HL-60 (cell line): ENCODE data around the gene TRAF1.

Experiments used
- DNase-seq, 2 experiments: peaks; one replicate each; pipeline ENCODE4 v3.0.0-alpha.2; 2010 to 2020; ENCODE audit warnings: low read depth in 1 of 2, low spot score in 1 of 2
- H3K27ac ChIP-seq: fragments of 250-450 bp; sonication (Bioruptor Pico); replicated peaks from 2 replicates; pipeline ENCODE4 v1.5.1; 2020; ENCODE audit warnings: mild to moderate bottlenecking, moderate library complexity
- H3K27me3 ChIP-seq: fragments of 250-450 bp; sonication (Bioruptor Pico); 2 replicates; pipeline ENCODE4 v1.5.1; 2021; ENCODE audit warnings: mild to moderate bottlenecking, moderate library complexity; ENCODE audit not compliant: insufficient read depth, poor library complexity, severe bottlenecking
- H3K4me3 ChIP-seq: replicated peaks from 2 replicates; pipeline ENCODE4 v1.5.1; 2011; ENCODE audit warnings: mild to moderate bottlenecking, control low read depth, low read length; ENCODE audit not compliant: insufficient read depth
- CTCF ChIP-seq: IDR thresholded peaks from one replicate; pipeline ENCODE4 v1.5.1; 2011; ENCODE audit warnings: low read length, control low read depth, inconsistent platforms; ENCODE audit not compliant: insufficient read depth
- GABPA ChIP-seq: IDR thresholded peaks from 2 replicates; pipeline ENCODE4 v1.6.1; 2012; ENCODE audit warnings: low read depth
- POLR2AphosphoS5 ChIP-seq: IDR thresholded peaks from 2 replicates; pipeline ENCODE4 v1.6.1; 2012; ENCODE audit warnings: low read depth
- REST ChIP-seq: IDR thresholded peaks from 2 replicates; pipeline ENCODE4 v1.6.1; 2012; ENCODE audit warnings: low read depth; ENCODE audit not compliant: insufficient replicate concordance
- SPI1 ChIP-seq: IDR thresholded peaks from 2 replicates; pipeline ENCODE4 v1.6.1; 2012; ENCODE audit warnings: low read depth, mild to moderate bottlenecking, borderline replicate concordance

The TRAF1 gene

GRCh38 chr9:120859361-120859760 lies 67.2 kb downstream of the TRAF1 start:
- Histone ChIP-seq H3K27ac (no peak overlapping the region), H3K4me3 (no peak overlapping the region), H3K27me3 (no peaks in the 10 kb centered on the region)
- TF ChIP-seq SPI1 (no peak), REST (no peak), CTCF (no peak), POLR2AphosphoS5 (no peak)
- no peak for DNase-seq

- Histone ChIP-seq H3K4me3 (no peak overlapping the region), H3K27me3 (no peaks in the 10 kb centered on the region), H3K27ac (no peak overlapping the region)
- TF ChIP-seq SPI1 (no peak), CTCF (no peak), POLR2AphosphoS5 (no peak), GABPA (no peak), REST (no peak)
- no peak for DNase-seq
These were observed 68.7 kb downstream of the TRAF1 start for GRCh38 chr9:120857902-120858301.

GRCh38 chr9:120857481-120857880 lies 69.1 kb downstream of the TRAF1 start:
- TF ChIP-seq SPI1 (no peak), REST (no peak), POLR2AphosphoS5 (no peak), GABPA (no peak), CTCF (no peak)
- no peak for DNase-seq
- H3K27me3 ChIP-seq: no peaks in the 10 kb centered on the region
- H3K27ac ChIP-seq: no peak overlapping the region
- H3K4me3 ChIP-seq: no peak overlapping the region
